ACC112 (cell line): ENCODE data around the gene ADORA3.

ENCODE experiments used
- H2AFZ ChIP-seq: fragments of 200-600 bp; sonication (generic); one replicate; pipeline ENCODE4 v1.6.0; 2017; ENCODE audit warnings: antibody characterized with exemption, low read length; ENCODE audit not compliant: unreplicated experiment
- H3K27ac ChIP-seq: fragments of 200-600 bp; sonication (generic); 2 replicates; pipeline ENCODE4 v1.5.1; 2014; ENCODE audit warnings: low read depth, mild to moderate bottlenecking, antibody characterized with exemption, low read length, moderate library complexity
- H3K27me3 ChIP-seq: fragments of 200-600 bp; sonication (generic); 2 replicates; pipeline ENCODE4 v1.6.1; 2014; ENCODE audit warnings: mild to moderate bottlenecking, antibody characterized with exemption, low read length, moderate library complexity, mixed read lengths; ENCODE audit not compliant: insufficient read depth
- H3K36me3 ChIP-seq: fragments of 200-600 bp; sonication (generic); 2 replicates; pipeline ENCODE4 v1.6.1; 2016; ENCODE audit warnings: mild to moderate bottlenecking, antibody characterized with exemption, low read length, moderate library complexity, mixed read lengths; ENCODE audit not compliant: insufficient read depth
- H3K4me1 ChIP-seq: fragments of 200-600 bp; sonication (generic); one replicate; pipeline ENCODE4 v1.6.1; 2016; ENCODE audit warnings: low read length, mixed read lengths; ENCODE audit not compliant: insufficient read depth, unreplicated experiment, control insufficient read depth
- H3K4me3 ChIP-seq: fragments of 200-600 bp; sonication (generic); 2 replicates; pipeline ENCODE4 v1.5.1; 2014; ENCODE audit warnings: mild to moderate bottlenecking, low read depth, low read length
- H3K79me2 ChIP-seq: fragments of 200-600 bp; sonication (generic); one replicate; pipeline ENCODE4 v1.6.0; 2016; ENCODE audit warnings: low read length; ENCODE audit not compliant: control insufficient read depth, unreplicated experiment, insufficient read depth

Gene ADORA3

DNA sequence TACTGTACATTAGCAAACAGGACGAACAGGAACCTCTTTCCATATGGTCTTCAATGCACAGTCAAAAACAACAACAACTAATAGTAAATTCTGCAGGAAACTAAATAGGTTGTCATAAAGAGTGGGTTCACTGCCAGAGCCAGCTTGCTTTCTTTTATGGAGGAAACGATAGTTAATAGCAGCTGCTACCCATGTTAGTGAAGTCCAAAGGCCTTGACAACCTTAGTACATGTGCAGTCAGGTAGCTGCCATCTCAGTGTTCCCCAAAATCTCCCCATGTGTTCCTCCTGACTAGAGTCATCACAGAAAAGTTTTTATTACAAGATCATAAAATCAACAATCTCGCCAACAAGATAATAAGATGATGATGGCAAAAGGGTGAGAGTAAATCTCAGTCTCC is 16.6 kb upstream of the ADORA3 start:
- Histone ChIP-seq H3K4me3 (no peak overlapping the region), H2AFZ (no peak overlapping the region), H3K79me2 (no peaks in the 10 kb centered on the region), H3K27ac (no peak overlapping the region), H3K36me3 (no peaks in the 10 kb centered on the region), H3K27me3 (no peaks in the 10 kb centered on the region), H3K4me1 (peaks cover 4% of the 10 kb centered on the region)

DNA sequence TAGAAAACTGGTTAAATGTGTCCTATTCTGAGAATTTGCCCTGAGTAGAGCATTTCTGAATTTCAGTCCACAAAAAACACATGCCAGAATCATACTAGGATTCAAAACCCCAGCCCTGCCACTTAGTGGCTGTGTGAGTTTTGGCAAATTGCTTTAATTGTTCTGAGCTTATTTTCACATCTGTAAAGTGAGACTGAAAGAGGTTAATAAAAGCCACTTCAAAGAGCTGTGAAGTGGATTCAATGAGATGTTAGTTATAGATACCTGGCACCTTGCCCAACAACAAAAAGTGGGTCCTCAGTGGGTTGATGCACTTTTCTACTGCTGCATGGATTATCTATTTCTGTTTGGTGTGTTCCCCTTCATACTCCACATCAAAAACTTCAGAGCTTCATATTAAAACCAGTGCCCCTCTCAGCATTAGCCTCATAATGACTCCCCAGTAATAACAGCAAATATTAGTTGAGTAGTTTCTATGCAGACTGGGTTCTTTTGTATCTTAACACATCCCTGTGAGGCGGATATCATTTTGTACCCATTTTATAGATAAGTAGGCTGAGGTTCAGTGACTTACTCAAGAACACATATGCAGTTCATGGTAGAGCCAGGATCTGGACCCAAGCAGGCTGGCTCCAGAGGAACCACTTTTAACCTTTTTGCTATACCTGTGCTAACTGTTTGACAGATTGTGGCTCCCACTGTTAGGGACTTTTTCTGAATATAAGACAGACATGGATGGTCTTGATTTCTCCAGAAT is 14.2 kb upstream of the ADORA3 start:
- Histone ChIP-seq H3K27me3 (no peaks in the 10 kb centered on the region), H3K4me3 (no peak overlapping the region), H3K4me1 (peaks cover 4% of the 10 kb centered on the region), H2AFZ (no peak overlapping the region), H3K27ac (no peak overlapping the region), H3K79me2 (no peaks in the 10 kb centered on the region), H3K36me3 (no peaks in the 10 kb centered on the region)

DNA sequence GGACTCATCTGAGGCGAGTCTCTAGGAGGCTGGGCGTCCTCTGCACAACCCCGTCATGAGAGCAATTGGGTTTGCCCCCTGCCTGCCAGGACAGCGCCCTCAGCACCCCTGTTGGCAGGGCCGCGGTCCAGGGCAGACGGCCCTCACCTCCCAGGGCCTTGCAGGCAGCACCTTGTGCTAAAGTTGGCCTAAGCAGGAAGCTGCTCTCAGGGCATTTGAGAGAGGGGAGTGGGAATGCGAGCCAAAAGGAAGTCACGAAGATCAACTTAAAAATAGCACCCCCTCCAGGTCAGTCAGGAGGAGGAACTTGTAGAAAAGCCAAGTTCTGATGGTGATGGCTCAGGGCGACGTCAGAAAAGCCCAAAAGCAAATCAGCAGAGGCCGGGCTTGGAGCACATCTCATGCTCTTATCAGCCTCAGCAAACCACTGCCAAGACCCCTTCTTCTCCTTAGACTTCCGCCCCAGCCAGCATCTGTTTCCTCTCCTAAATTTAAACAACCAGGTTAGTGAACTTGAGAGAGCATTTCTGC is 12.6 kb upstream of the ADORA3 start:
- Histone ChIP-seq H3K79me2 (no peaks in the 10 kb centered on the region), H3K36me3 (no peaks in the 10 kb centered on the region)

DNA sequence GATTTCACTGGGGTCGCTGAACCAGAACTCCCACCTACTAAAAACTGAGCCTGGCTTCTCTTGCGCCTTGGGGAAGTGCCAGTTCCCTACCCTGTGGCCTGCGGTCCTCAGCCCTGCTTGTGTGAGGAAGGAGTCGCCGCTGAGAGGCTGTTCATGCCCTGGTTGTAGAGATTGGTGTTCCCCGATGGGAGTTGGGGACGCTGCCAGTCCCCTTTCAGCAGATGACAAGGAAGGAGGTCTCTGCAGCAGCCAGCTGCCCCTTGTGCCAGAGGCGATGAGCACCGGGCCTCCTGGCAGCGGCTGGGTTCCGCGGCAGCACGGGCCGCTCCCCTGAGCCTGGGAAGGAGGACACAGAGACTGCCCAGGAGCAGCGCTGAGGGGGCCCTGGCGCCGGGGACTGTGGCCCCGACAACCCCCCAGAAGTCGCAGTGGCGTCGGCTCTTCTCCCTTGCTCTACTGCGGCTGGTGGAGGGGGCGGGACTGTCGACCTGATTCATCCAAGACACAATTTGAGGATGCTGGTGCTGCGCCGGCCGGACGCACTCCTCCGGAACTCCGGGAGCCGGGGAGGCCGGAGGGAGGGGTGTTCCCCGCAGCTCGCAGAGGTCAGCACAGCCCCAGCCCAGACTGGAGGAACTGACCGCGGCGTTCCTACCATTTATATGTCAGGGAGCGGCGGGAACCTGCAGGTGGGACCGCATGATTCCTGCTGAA is 12.0 kb upstream of the ADORA3 start:
- Histone ChIP-seq H2AFZ (peak overlapping the region; percentile 57), H3K27ac (no peak overlapping the region), H3K27me3 (no peaks in the 10 kb centered on the region), H3K79me2 (no peaks in the 10 kb centered on the region), H3K36me3 (no peaks in the 10 kb centered on the region), H3K4me1 (peaks cover 4% of the 10 kb centered on the region), H3K4me3 (peak overlapping the region; percentile 71)

More for the DNA sequence above, 12.6 kb upstream of the ADORA3 start:
- no peaks in the 10 kb centered on the region for H3K27me3 ChIP-seq
- peak overlapping the region; percentile 57 for H2AFZ ChIP-seq
- H3K27ac ChIP-seq: no peak overlapping the region
- H3K4me1 ChIP-seq: peaks cover 4% of the 10 kb centered on the region
- H3K4me3 ChIP-seq: peak overlapping the region; percentile 71

DNA sequence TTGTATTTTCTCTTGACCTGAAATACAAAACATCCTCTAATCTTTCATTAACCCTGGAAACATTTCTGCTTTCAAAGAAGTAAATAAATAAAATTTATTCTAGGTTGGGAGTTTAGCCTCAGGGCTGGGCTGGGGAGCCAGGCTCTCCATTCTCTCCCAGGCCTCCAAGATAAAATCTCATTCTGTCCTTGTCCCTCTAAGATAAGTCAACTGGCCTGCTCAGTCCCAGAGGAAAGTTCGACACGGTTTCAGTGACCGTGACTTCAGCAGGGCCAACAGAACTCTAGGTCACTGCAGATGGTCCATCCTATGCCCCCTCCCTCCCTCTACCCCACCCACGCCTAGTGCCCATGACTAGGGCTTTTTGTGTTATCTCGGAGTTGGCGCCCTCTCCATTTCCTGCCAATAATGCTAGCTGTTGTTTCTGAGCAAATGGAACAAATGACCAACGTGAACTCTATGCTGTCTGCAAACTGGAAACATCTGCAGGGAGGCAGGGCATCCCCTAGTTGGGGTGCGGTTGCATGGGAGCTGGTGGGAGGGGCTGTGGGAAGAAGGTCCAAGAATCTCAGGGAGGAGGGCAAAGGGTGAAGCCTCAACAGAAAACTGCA is 10.1 kb upstream of the ADORA3 start:
- Histone ChIP-seq H3K4me1 (peaks cover 8% of the 10 kb centered on the region), H3K79me2 (no peaks in the 10 kb centered on the region), H3K27ac (no peak overlapping the region), H2AFZ (no peak overlapping the region), H3K27me3 (no peaks in the 10 kb centered on the region), H3K36me3 (no peaks in the 10 kb centered on the region), H3K4me3 (no peak overlapping the region)

DNA sequence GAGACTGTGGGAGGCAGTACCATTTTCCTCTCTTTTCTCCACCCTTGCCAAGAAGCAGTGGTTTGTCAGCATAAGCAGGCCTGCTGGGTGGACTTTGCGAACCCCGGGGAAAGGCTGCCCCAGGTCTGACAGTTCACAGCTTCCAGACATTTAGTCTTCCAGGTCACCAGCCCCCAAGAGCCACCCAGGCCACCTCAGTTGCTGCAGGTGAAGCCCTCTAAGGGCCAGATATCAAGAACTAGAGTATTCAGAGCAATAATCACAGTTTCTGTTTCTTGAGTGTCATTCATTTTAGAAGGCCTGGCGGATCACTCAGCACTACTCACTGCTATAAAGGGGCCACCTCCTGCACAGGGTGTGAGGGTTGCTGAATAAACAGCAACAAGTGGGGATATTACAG is 9.5 kb upstream of the ADORA3 start:
- no peak overlapping the region for H2AFZ ChIP-seq
- no peak overlapping the region for H3K4me3 ChIP-seq
- no peaks in the 10 kb centered on the region for H3K27me3 ChIP-seq
- no peaks in the 10 kb centered on the region for H3K79me2 ChIP-seq
- no peaks in the 10 kb centered on the region for H3K36me3 ChIP-seq
- H3K4me1 ChIP-seq: peaks cover 11% of the 10 kb centered on the region
- no peak overlapping the region for H3K27ac ChIP-seq

DNA sequence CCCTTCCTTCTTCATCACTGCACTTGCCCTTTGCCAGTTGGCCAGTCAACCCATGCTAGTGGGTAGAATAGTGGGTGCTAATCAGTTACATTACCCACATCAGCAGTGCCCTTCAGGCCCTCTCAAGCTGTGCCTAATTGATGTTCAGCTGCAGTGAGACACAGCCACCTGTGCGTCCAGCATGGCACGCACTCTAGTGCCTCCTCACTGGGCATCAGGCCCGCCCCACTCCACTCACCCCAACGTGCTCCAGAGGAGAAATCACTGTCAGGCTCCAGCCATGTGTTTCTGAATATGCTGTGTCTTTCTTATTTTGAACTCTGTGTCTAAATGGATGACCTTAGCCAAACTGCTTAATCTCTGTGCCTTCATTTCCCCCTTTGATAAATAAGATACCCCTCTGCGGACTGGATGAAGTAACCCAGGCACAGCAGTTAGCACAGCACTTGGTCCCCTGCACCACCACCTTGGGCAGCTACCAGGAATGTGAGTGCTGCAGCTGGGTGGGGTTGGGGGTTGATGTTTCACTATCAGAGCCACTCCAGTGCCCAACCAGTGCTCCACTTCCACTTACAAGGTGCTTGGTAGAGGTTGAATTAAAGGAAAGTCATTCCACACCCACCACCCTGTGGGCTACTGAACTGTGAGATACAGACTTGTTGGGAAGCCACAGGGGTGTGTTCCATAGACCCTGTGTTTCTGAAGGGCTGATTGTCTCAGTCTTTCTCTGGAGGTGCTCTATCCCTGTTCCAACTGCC is 8.9 kb upstream of the ADORA3 start:
- Histone ChIP-seq H3K4me3 (no peak overlapping the region), H2AFZ (no peak overlapping the region), H3K36me3 (no peaks in the 10 kb centered on the region), H3K27ac (no peak overlapping the region), H3K27me3 (no peaks in the 10 kb centered on the region), H3K79me2 (no peaks in the 10 kb centered on the region), H3K4me1 (peaks cover 18% of the 10 kb centered on the region)

DNA sequence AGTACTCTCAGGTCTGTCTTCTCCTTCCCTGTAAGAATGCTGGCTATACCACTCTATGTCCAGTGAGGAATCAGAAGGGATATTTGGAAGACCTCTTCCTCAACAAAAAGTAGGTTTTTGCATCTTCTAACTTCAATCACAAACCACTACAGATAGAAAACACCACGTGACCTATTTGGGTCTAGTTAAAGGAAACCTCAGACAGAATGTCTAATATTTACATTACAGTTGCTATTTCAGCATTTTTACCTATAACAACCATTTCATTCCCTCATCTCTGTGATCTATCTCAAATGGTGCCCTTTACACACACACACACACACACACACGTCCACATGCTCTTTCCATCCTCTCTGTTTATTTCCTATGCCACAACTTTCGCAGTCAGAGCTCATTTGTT is 7.9 kb upstream of the ADORA3 start:
- no peak overlapping the region for H3K27ac ChIP-seq
- H2AFZ ChIP-seq: no peak overlapping the region
- no peak overlapping the region for H3K4me3 ChIP-seq
- H3K27me3 ChIP-seq: no peaks in the 10 kb centered on the region
- peaks cover 20% of the 10 kb centered on the region for H3K4me1 ChIP-seq
- no peaks in the 10 kb centered on the region for H3K79me2 ChIP-seq
- no peaks in the 10 kb centered on the region for H3K36me3 ChIP-seq

DNA sequence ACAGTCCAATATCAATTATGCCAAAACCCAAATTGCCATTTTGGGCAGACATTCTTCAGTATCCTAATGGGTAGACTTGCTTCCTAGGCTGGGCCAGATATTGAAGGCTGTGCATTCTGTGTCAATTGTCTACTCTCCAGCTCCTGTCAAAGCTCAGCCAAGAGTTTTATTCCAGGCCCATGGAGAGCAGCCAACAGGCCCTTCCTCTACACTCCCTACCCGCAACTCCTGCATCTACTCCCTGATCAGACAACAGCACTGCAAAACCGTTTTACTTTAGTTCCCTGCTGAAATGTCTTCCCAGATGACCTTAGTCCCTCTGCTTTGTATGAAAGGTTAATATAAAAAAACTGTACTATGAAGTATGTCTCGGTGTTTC is 6.6 kb upstream of the ADORA3 start:
- no peaks in the 10 kb centered on the region for H3K79me2 ChIP-seq
- H3K27me3 ChIP-seq: no peaks in the 10 kb centered on the region
- no peak overlapping the region for H2AFZ ChIP-seq
- H3K27ac ChIP-seq: no peak overlapping the region
- peaks cover 16% of the 10 kb centered on the region for H3K4me1 ChIP-seq
- no peak overlapping the region for H3K4me3 ChIP-seq
- H3K36me3 ChIP-seq: no peaks in the 10 kb centered on the region

DNA sequence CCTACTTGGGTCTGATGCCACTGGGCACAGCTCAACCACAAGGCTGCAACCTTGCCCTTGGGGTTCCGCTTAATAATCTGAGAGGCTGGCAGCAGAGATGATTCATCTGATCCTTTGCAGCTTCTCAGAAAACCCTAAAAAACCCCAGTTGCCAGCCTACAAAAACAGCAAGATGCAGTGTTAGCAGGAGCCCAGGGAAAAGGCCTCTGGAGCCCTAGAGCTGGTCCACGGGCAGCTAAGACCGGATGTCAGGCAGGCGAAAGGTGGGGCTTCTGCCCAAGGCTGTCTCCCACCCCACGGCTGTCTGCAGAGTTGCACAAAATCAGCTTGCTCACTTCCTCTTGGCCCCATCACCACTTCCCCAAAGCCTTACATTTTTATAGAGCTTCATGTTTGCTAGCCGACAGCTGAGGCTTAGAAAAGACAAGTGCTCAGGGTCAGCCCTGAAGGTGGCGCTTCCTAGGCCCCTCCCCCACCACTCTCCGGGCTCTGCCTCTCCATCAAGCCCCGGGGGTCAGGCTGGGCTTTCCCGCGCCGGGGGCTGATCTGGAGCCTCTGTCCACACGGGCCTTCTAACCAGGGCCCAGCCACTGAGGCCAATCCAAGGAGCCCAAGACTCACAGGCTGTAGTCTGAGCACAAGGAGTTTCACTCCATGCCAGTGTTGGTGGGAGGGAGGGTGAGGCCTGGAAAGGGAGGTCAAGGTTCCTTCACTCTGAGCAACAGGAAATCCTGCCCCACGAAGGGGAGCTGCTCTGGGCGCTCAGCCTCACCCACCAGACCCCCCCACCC is 4.2 kb upstream of the ADORA3 start:
- no peaks in the 10 kb centered on the region for H3K36me3 ChIP-seq
- H3K4me1 ChIP-seq: peaks cover 16% of the 10 kb centered on the region
- peak overlapping the region; percentile 82 for H3K27ac ChIP-seq
- H2AFZ ChIP-seq: peak overlapping the region; percentile 93
- H3K27me3 ChIP-seq: 0 out of 2 replicates have a peak, but pooled peaks cover 4% of the 10 kb centered on the region
- peak overlapping the region; percentile 63 for H3K4me3 ChIP-seq
- no peaks in the 10 kb centered on the region for H3K79me2 ChIP-seq
